Ascending aorta (tissue), 2 donors: ENCODE results near the gene SULT2B1. TPM values are rescaled to one million over a fixed set of nuclear protein-coding genes. Genes with fewer than 3 reads are reported as not detected.

Source experiments
- DNase-seq, 2 donors: peaks; one replicate each; pipeline ENCODE4 v3.0.0-alpha.2; 2019; ENCODE audit warnings: low spot score in 2 of 2
- H3K27ac ChIP-seq, 2 donors: fragments of 200-600 bp; sonication (generic); one replicate each; pipeline ENCODE4 v1.5.1; 2016 to 2017; ENCODE audit warnings: mild to moderate bottlenecking in 1 of 2
- H3K27me3 ChIP-seq: fragments of 200-600 bp; sonication (generic); one replicate; pipeline ENCODE4 v1.5.1; 2017
- H3K36me3 ChIP-seq, 2 donors: fragments of 200-600 bp; sonication (generic); one replicate each; pipeline ENCODE4 v1.5.1; 2016
- H3K4me1 ChIP-seq, 2 donors: fragments of 200-600 bp; sonication (generic); one replicate each; pipeline ENCODE4 v1.5.1; 2016 to 2017; ENCODE audit warnings: mild to moderate bottlenecking in 1 of 2
- H3K4me3 ChIP-seq, 2 donors: fragments of 200-600 bp; sonication (generic); one replicate each; pipeline ENCODE4 v1.5.1; 2016 to 2017; ENCODE audit warnings: mild to moderate bottlenecking in 1 of 2
- H3K9me3 ChIP-seq, 2 donors: fragments of 200-600 bp; sonication (generic); one replicate each; pipeline ENCODE4 v1.5.1; 2016
- intact Hi-C: fragments of 100-400 bp; cut with DNase I; formaldehyde crosslinking; loops from one replicate; pipeline ENCODE4 v1.15.1; 2023
- total RNA-seq: library from RNA; depleted of rRNA; stranded (reverse); fragments of >200 nt; gene quantifications from one replicate; pipeline ENCODE4 v1.1.0, GENCODE V29; 2016
- TF ChIP-seq, protein P1 (sequence below), 3 experiments: fragments of 200-600 bp in 2 of 3; fragments of 450-650 bp in 1 of 3; sonication (generic) in 2 of 3; IDR thresholded peaks; one replicate each; pipeline ENCODE4 v1.5.1; 2016 to 2019; ENCODE audit warnings: antibody characterized with exemption in 3 of 3, mild to moderate bottlenecking in 1 of 3, moderate library complexity in 1 of 3

SULT2B1 gene
- total RNA-seq, 1 donor from 2014 or later: not detected

DNA sequence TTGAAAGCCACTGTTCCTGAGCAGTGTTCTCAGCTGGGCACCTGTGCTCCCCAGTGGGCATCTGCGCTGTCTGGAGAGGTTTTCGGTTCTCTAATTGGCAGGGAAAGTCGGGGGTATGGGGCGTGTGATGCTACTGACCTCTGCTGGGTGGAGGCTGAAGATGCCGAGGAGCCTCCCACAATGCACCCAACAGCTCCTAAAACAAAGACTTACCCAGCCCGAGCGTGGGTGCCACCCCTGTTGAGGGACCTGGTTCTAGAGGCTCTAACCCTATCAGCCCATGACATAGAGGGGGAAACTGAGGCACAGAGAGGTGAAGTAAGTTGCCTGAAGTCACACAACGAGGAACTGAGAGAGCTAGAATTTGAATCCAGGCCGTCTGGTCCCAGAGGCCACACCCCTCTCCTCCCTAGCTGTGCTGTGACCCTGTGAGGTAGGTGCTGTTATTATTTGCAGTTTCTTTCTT is 56.9 kb downstream of the SULT2B1 start:
- H3K4me3 ChIP-seq: no peak overlapping the region
- H3K27me3 ChIP-seq: no peaks in the 10 kb centered on the region
- no peaks in the 10 kb centered on the region for H3K9me3 ChIP-seq
- intact Hi-C loops: no loop called here
- no peaks in the 10 kb centered on the region for H3K36me3 ChIP-seq
- TF ChIP-seq, protein P1, sequence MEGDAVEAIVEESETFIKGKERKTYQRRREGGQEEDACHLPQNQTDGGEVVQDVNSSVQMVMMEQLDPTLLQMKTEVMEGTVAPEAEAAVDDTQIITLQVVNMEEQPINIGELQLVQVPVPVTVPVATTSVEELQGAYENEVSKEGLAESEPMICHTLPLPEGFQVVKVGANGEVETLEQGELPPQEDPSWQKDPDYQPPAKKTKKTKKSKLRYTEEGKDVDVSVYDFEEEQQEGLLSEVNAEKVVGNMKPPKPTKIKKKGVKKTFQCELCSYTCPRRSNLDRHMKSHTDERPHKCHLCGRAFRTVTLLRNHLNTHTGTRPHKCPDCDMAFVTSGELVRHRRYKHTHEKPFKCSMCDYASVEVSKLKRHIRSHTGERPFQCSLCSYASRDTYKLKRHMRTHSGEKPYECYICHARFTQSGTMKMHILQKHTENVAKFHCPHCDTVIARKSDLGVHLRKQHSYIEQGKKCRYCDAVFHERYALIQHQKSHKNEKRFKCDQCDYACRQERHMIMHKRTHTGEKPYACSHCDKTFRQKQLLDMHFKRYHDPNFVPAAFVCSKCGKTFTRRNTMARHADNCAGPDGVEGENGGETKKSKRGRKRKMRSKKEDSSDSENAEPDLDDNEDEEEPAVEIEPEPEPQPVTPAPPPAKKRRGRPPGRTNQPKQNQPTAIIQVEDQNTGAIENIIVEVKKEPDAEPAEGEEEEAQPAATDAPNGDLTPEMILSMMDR (IDR thresholded peaks at IDR 0.05): peak in 2 of 3 experiments; percentile 10 to 20
- DNase-seq: no peak
- H3K4me1 ChIP-seq: no peaks in the 10 kb centered on the region
- no peak overlapping the region for H3K27ac ChIP-seq

DNA sequence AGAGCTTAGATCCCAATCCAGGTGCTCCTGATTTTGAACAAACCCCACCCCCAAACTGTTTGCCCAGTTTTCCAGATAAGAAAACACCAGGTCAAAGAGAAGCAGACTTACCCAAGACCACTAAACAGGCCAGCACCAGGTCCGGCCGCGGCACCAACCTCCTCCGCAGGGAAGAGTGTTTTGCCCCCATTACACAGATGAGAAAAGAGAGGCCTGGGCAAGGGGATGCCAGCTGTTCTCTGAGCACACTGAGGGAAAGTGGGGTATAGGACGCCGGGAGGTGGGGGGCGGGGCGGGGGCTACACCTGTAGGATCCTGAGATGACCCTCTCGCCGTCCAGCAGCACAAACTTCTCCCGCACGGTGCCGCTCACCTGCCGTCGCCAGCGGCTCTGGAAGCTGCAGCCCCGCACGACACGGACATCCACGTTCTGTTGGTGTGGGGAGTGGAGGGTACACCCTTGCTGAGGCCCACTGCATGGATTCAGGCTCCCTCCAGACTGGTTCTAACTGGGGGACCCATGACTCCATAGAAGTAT is 57.7 kb downstream of the SULT2B1 start:
- H3K36me3 ChIP-seq: no peaks in the 10 kb centered on the region
- H3K9me3 ChIP-seq: no peaks in the 10 kb centered on the region
- no peak overlapping the region for H3K4me3 ChIP-seq
- TF ChIP-seq, protein P1 (IDR thresholded peaks at IDR 0.05): no peak
- no peak for DNase-seq
- no peaks in the 10 kb centered on the region for H3K4me1 ChIP-seq
- H3K27me3 ChIP-seq: no peaks in the 10 kb centered on the region
- intact Hi-C loops: no loop called here
- no peak overlapping the region for H3K27ac ChIP-seq

DNA sequence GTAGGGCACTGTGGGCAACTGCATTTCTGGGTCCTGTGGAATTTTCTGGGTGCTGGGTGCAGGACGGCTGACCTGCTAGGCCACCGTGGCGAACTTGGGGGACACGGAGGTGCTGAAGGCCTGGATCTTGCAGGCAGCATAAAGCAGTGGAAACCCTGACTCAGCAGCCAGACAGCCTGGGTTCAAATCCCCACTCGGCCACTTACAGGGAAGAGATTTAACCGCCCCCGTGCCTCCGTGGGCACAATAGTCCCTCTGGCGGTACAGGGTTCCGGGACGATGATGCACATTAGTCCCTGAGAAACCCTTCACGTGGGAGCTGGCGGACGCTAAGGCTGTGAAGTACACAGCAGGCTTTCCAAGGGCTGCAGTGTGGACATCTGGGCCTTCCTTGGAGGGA is 59.9 kb downstream of the SULT2B1 start:
- H3K27ac ChIP-seq: no peak overlapping the region
- intact Hi-C loops: no loop called here
- H3K9me3 ChIP-seq: no peaks in the 10 kb centered on the region
- TF ChIP-seq, protein P1 (IDR thresholded peaks at IDR 0.05): no peak
- H3K4me3 ChIP-seq: no peak overlapping the region
- peaks cover 14 to 22% of the 10 kb centered on the region in 2 donors for H3K36me3 ChIP-seq
- H3K4me1 ChIP-seq: no peaks in the 10 kb centered on the region
- no peak for DNase-seq
- H3K27me3 ChIP-seq: no peaks in the 10 kb centered on the region

DNA sequence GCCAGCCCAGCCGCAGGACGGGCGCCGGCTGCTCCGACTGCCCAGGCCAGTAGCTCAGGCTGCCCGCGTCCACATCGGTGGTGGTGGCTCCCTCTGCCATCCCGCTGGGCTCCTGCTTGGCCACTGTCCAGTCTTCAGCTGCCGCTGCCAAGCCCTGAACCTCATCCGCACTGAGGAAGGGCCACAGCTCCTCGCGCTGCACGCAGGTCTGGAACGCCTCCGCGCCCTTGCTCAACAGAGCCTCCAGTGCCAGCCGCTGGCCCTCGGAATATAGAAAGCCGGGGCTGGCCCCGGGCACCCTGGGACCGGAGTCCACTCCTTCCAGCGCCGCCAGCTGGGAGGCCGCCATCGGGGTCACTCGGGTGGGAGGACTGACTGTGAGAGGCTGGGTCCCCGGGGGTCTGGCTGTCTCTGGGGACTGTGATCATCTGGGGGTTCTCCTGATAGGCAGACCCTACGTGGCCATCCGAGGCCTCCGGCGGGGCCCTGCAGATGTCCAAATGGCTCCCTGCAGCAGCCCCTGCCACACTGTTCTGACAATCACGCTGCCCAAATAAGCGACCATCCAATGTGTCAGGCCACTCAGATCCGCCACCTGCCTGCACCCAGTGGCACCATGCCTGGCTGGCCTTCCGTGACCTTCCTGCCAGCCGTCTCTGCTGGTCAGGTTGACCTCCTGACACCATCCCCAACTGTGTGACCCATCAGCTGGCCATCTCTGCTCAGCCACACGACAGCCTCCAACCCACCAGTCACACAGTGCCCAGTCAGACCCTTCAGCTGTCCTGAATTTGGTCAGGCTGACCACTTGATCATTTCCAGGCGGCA is 61.3 kb downstream of the SULT2B1 start:
- peaks cover 18 to 29% of the 10 kb centered on the region in 2 donors for H3K36me3 ChIP-seq

DNA sequence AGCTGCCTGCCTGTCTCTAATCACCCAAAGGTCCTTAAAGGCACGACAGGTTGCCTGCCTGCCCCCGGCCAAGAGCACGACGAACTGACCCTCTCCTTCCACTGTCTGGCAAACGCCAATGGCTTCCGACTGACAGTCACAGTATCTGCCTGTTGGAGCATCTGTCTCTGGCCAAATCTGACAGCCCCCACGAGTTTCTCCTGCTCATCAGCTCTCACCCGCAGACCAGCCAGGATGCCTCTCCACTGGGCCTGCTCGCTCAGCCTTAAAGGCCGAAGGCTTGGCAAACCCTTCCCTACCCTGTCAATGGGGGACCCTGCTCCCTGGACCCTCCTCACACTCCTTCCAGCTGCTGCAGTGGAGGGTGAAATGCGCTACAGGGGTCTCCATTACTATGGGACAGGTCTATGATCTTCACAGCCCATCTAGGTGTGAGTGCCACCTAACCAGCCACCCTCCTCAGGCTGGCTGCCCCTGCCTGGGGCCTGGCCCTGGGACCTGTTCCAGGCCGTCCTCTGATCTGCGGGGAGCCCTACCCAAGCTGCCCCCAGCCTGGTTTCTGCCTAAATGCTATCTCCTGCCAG is 62.0 kb downstream of the SULT2B1 start:
- Histone ChIP-seq H3K27ac (no peak overlapping the region), H3K36me3 (peaks cover 18 to 29% of the 10 kb centered on the region in 2 donors), H3K4me1 (peaks cover 10 to 14% of the 10 kb centered on the region in 2 donors), H3K4me3 (no peak overlapping the region), H3K27me3 (no peaks in the 10 kb centered on the region), H3K9me3 (no peaks in the 10 kb centered on the region)
- DNase-seq: no peak
- TF ChIP-seq, protein P1 (IDR thresholded peaks at IDR 0.05): no peak
- intact Hi-C loops: no loop called here

More for the DNA sequence above, 61.3 kb downstream of the SULT2B1 start:
- intact Hi-C loops: no loop called here
- Histone ChIP-seq H3K4me1 (peaks cover 8 to 13% of the 10 kb centered on the region in 2 donors), H3K4me3 (no peak overlapping the region), H3K27ac (no peak overlapping the region), H3K9me3 (no peaks in the 10 kb centered on the region), H3K27me3 (no peaks in the 10 kb centered on the region)
- TF ChIP-seq, protein P1 (IDR thresholded peaks at IDR 0.05): no peak
- no peak for DNase-seq
